Karpas-422 (cell line): ENCODE data around the gene SERTAD1. TPM values are rescaled to one million over a fixed set of nuclear protein-coding genes. Genes with fewer than 3 reads are reported as not detected.
A peak's percentile ranks its signal among the peaks of the same experiment; 100 is the strongest.

Source experiments
- DNase-seq: peaks from one replicate; pipeline ENCODE4 v3.0.0-alpha.2; 2015
- H2AFZ ChIP-seq: fragments of 200-600 bp; sonication (generic); 2 replicates; pipeline ENCODE4 v1.6.1; 2014; ENCODE audit warnings: antibody characterized with exemption, low read length, mixed read lengths
- H3K27ac ChIP-seq: fragments of 200-600 bp; sonication (generic); 2 replicates; pipeline ENCODE4 v1.5.1; 2014; ENCODE audit warnings: mild to moderate bottlenecking, low read length, moderate library complexity
- H3K27me3 ChIP-seq: fragments of 200-600 bp; sonication (generic); 2 replicates; pipeline ENCODE4 v1.6.1; 2014; ENCODE audit warnings: low read length, mixed read lengths
- H3K36me3 ChIP-seq: fragments of 200-600 bp; sonication (generic); 2 replicates; pipeline ENCODE4 v1.6.1; 2014; ENCODE audit warnings: low read length, mixed read lengths; ENCODE audit not compliant: insufficient read depth
- H3K4me1 ChIP-seq: fragments of 200-600 bp; sonication (generic); 2 replicates; pipeline ENCODE4 v1.6.1; 2014; ENCODE audit warnings: mild to moderate bottlenecking, low read length, mixed read lengths
- H3K4me2 ChIP-seq: fragments of 200-600 bp; sonication (generic); 2 replicates; pipeline ENCODE4 v1.6.1; 2014; ENCODE audit warnings: low read length, low read depth, mild to moderate bottlenecking; ENCODE audit not compliant: poor library complexity, severe bottlenecking
- H3K4me3 ChIP-seq: fragments of 200-600 bp; sonication (generic); 2 replicates; pipeline ENCODE4 v1.5.1; 2014; ENCODE audit warnings: mild to moderate bottlenecking, antibody characterized with exemption, low read length, mixed read lengths
- H3K79me2 ChIP-seq: fragments of 200-600 bp; sonication (generic); 2 replicates; pipeline ENCODE4 v1.6.1; 2014; ENCODE audit warnings: mild to moderate bottlenecking, low read length, mixed read lengths
- H3K9ac ChIP-seq: fragments of 200-600 bp; sonication (generic); 2 replicates; pipeline ENCODE4 v1.6.0; 2014; ENCODE audit warnings: low read length
- H3K9me2 ChIP-seq: fragments of 200-600 bp; sonication (generic), shearing (Covaris generic); replicated peaks from 2 replicates; pipeline ENCODE4 v1.6.0; 2014; ENCODE audit warnings: mild to moderate bottlenecking, low read length, moderate library complexity; ENCODE audit not compliant: insufficient read depth
- H3K9me3 ChIP-seq: fragments of 300-700, 200-600 bp; sonication (generic); 2 replicates; pipeline ENCODE4 v1.6.1; 2014; ENCODE audit warnings: low read length, mixed read lengths
- H4K20me1 ChIP-seq: fragments of 200-600 bp; sonication (generic); 2 replicates; pipeline ENCODE4 v1.6.1; 2014; ENCODE audit warnings: mild to moderate bottlenecking, antibody characterized with exemption, low read length, low read depth; ENCODE audit not compliant: insufficient read depth
- total RNA-seq: library from RNA; depleted of rRNA; stranded (reverse); fragments of >200 nt; shearing (Covaris generic); gene quantifications from 2 replicates; pipeline ENCODE4 v1.2.3, GENCODE V29; 2014; ENCODE audit warnings: low replicate concordance

The SERTAD1 gene
- total RNA-seq, 1 experiment from 2014 or later, result 4.8 TPM

- no peaks in the 10 kb centered on the region for H3K9me2 ChIP-seq
- H4K20me1 ChIP-seq, result no peaks in the 10 kb centered on the region
- no peak overlapping the region for H3K4me2 ChIP-seq
- no peaks in the 10 kb centered on the region for H3K4me1 ChIP-seq
- H3K36me3 ChIP-seq, result no peaks in the 10 kb centered on the region
- H3K79me2 ChIP-seq, result no peaks in the 10 kb centered on the region
- no peak overlapping the region for H3K4me3 ChIP-seq
- DNase-seq, result no peak
- no peak overlapping the region for H2AFZ ChIP-seq
- H3K27ac ChIP-seq, result no peak overlapping the region
- no peak overlapping the region for H3K9ac ChIP-seq
- H3K27me3 ChIP-seq, result no peaks in the 10 kb centered on the region
- no peaks in the 10 kb centered on the region for H3K9me3 ChIP-seq
These were observed 28.8 kb downstream of the SERTAD1 start for GRCh38 chr19:40396886-40397567.

- DNase-seq, result no peak
- Histone ChIP-seq H3K4me3 (no peak overlapping the region), H3K36me3 (no peaks in the 10 kb centered on the region), H3K4me1 (no peaks in the 10 kb centered on the region), H3K79me2 (no peaks in the 10 kb centered on the region), H3K9ac (no peak overlapping the region), H4K20me1 (no peaks in the 10 kb centered on the region), H3K27ac (no peak overlapping the region), H3K9me3 (no peaks in the 10 kb centered on the region), H3K9me2 (no peaks in the 10 kb centered on the region), H2AFZ (no peak overlapping the region), H3K27me3 (no peaks in the 10 kb centered on the region), H3K4me2 (no peak overlapping the region)
These were observed 29.8 kb downstream of the SERTAD1 start for GRCh38 chr19:40395956-40396355.

GRCh38 chr19:40394816-40395210, 31.0 kb downstream of the SERTAD1 start:
- no peak overlapping the region for H2AFZ ChIP-seq
- H3K36me3 ChIP-seq, result no peaks in the 10 kb centered on the region
- DNase-seq, result no peak
- no peaks in the 10 kb centered on the region for H4K20me1 ChIP-seq
- no peak overlapping the region for H3K27ac ChIP-seq
- H3K4me2 ChIP-seq, result no peak overlapping the region
- H3K9me2 ChIP-seq, result no peaks in the 10 kb centered on the region
- no peak overlapping the region for H3K4me3 ChIP-seq
- no peak overlapping the region for H3K9ac ChIP-seq
- H3K27me3 ChIP-seq, result no peaks in the 10 kb centered on the region
- no peaks in the 10 kb centered on the region for H3K79me2 ChIP-seq
- no peaks in the 10 kb centered on the region for H3K9me3 ChIP-seq
- H3K4me1 ChIP-seq, result no peaks in the 10 kb centered on the region

GRCh38 chr19:40393894-40394815, 31.6 kb downstream of the SERTAD1 start:
- Histone ChIP-seq H3K27me3 (no peaks in the 10 kb centered on the region), H3K4me1 (no peaks in the 10 kb centered on the region), H3K4me2 (no peak overlapping the region), H3K27ac (no peak overlapping the region), H3K79me2 (no peaks in the 10 kb centered on the region), H3K9me2 (no peaks in the 10 kb centered on the region), H4K20me1 (no peaks in the 10 kb centered on the region), H3K9ac (no peak overlapping the region), H3K36me3 (no peaks in the 10 kb centered on the region), H2AFZ (no peak overlapping the region), H3K9me3 (no peaks in the 10 kb centered on the region), H3K4me3 (no peak overlapping the region)
- DNase-seq, result no peak

GRCh38 chr19:40392894-40393517, 32.8 kb downstream of the SERTAD1 start:
- Histone ChIP-seq H3K9ac (no peak overlapping the region), H4K20me1 (no peaks in the 10 kb centered on the region), H3K4me3 (no peak overlapping the region), H3K36me3 (no peaks in the 10 kb centered on the region), H3K4me2 (no peak overlapping the region), H2AFZ (no peak overlapping the region), H3K9me3 (no peaks in the 10 kb centered on the region), H3K27me3 (no peaks in the 10 kb centered on the region), H3K79me2 (no peaks in the 10 kb centered on the region), H3K27ac (no peak overlapping the region), H3K4me1 (no peaks in the 10 kb centered on the region), H3K9me2 (no peaks in the 10 kb centered on the region)
- DNase-seq, result peak; percentile 60

- H3K4me2 ChIP-seq, result no peak overlapping the region
- H3K79me2 ChIP-seq, result no peaks in the 10 kb centered on the region
- no peaks in the 10 kb centered on the region for H3K9me2 ChIP-seq
- no peak overlapping the region for H3K27ac ChIP-seq
- H3K9ac ChIP-seq, result no peak overlapping the region
- H3K9me3 ChIP-seq, result no peaks in the 10 kb centered on the region
- no peaks in the 10 kb centered on the region for H3K27me3 ChIP-seq
- no peak for DNase-seq
- no peak overlapping the region for H3K4me3 ChIP-seq
- no peaks in the 10 kb centered on the region for H3K4me1 ChIP-seq
- no peaks in the 10 kb centered on the region for H4K20me1 ChIP-seq
- no peak overlapping the region for H2AFZ ChIP-seq
- H3K36me3 ChIP-seq, result no peaks in the 10 kb centered on the region
These were observed 33.7 kb downstream of the SERTAD1 start for GRCh38 chr19:40392123-40392522.

- H3K27ac ChIP-seq, result no peak within 1 kb of the TSS
- H2AFZ ChIP-seq, result no peak within 1 kb of the TSS
- no peak within 1 kb of the TSS for H3K4me3 ChIP-seq
- H3K4me1 ChIP-seq, result no peaks in the 10 kb centered on the region
- H3K9ac ChIP-seq, result no peak within 1 kb of the TSS
- no peaks in the 10 kb centered on the region for H3K9me3 ChIP-seq
- H3K79me2 ChIP-seq, result no peaks in the 10 kb centered on the region
- no peaks in the 10 kb centered on the region for H3K27me3 ChIP-seq
- no peak within 1 kb of the TSS for H3K4me2 ChIP-seq
- H3K9me2 ChIP-seq, result no peaks in the 10 kb centered on the region
- no peak for DNase-seq
- H3K36me3 ChIP-seq, result no peaks in the 10 kb centered on the region
- no peaks in the 10 kb centered on the region for H4K20me1 ChIP-seq
These were observed 35.6 kb downstream of the SERTAD1 start, which contains the start of gene HIPK4 for GRCh38 chr19:40390084-40390742. Gene HIPK4 (minus strand): TSS chr19:40390181. CDS start chr19:40389902, 279 bp downstream.
